Fibroblast of lung (primary cell): ENCODE data around the gene SNAPIN.

Experiments
- EZH2 ChIP-seq: IDR thresholded peaks from 2 replicates; pipeline ENCODE4 v1.5.1; 2012; ENCODE audit warnings: low read length, control low read depth, mild to moderate bottlenecking; ENCODE audit errors: missing control alignments
- TF ChIP-seq, protein P1 (sequence below), 2 donors: IDR thresholded peaks in 1 of 2; conservative IDR thresholded peaks in 1 of 2; 1 replicate in 1 of 2; 2 replicates in 1 of 2; pipeline ENCODE4 v1.5.1; 2011 to 2012; ENCODE audit warnings: low read length in 2 of 2, control low read depth in 1 of 2, inconsistent platforms in 1 of 2, low read depth in 1 of 2, mild to moderate bottlenecking in 1 of 2

DNA sequence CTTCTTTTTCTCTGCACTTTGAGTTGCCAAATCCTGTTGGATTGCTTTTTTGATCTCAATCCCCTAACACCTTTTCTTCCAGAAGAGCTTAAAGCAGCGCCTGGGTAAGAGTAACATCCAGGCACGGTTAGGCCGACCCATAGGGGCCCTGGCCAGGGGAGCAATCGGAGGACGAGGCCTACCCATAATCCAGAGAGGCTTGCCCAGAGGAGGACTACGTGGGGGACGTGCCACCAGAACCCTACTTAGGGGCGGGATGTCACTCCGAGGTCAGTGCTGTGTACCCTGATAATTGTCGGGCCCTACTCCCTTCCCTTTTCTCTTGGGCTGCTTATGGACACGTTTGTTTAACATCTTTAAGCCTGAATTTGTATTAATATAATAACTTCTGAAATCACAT, 16.3 kb upstream of the SNAPIN start:
- no peak for TF ChIP-seq EZH2
- TF ChIP-seq, protein P1, sequence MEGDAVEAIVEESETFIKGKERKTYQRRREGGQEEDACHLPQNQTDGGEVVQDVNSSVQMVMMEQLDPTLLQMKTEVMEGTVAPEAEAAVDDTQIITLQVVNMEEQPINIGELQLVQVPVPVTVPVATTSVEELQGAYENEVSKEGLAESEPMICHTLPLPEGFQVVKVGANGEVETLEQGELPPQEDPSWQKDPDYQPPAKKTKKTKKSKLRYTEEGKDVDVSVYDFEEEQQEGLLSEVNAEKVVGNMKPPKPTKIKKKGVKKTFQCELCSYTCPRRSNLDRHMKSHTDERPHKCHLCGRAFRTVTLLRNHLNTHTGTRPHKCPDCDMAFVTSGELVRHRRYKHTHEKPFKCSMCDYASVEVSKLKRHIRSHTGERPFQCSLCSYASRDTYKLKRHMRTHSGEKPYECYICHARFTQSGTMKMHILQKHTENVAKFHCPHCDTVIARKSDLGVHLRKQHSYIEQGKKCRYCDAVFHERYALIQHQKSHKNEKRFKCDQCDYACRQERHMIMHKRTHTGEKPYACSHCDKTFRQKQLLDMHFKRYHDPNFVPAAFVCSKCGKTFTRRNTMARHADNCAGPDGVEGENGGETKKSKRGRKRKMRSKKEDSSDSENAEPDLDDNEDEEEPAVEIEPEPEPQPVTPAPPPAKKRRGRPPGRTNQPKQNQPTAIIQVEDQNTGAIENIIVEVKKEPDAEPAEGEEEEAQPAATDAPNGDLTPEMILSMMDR (conservative IDR thresholded peaks at IDR 0.05 in 1 of 2, IDR thresholded peaks at IDR 0.05 in 1 of 2; ENCODE audit: low read depth in 1 of 2, low read length in 2 of 2): no peak
